D721Med (cell line): ENCODE measurements around the gene KIF3C.
"Not testable (repeated sequence)": the region's sequence is repeated elsewhere in the genome, so short reads cannot be mapped to it uniquely, and the experiment has no call there.

Experiments
- DNase-seq: peaks from one replicate; pipeline ENCODE4 v3.0.0; 2011; ENCODE audit warnings: low spot score; ENCODE audit not compliant: insufficient read length
- FAIRE-seq: peaks from 2 replicates; lab custom pipeline; 2011; peaks lifted over from hg19 to GRCh38; lab: Jason Lieb, UNC
- CTCF ChIP-seq: IDR thresholded peaks from 2 replicates; pipeline ENCODE4 v1.5.1; 2012; ENCODE audit warnings: mild to moderate bottlenecking, control low read depth; ENCODE audit not compliant: insufficient read depth; ENCODE audit errors: missing control alignments

The KIF3C gene

GRCh38 chr2:25960920-25961319 is 21.4 kb downstream of the KIF3C start:
- FAIRE-seq (no peak), DNase-seq (no peak)

DNA sequence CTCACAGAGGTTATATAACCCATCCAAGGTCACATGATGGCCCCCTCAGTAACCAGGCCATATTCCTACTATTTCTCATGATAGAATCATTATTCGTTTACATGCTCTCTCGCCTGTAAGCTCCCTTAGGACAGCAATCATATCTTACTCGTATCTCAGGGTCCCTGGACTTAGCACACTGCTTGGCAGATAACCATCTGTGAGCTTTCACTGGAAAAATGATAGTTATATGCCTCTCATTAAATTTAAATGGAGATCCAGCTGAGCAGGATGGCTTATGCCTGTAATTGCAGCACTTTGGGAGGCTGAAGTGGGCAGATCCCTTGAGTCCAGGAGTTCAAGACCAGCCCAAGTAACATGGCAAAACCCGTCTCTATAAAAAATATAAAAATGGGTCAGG is 21.9 kb downstream of the KIF3C start:
- no peak for TF ChIP-seq CTCF
- FAIRE-seq (no peak), DNase-seq (no peak)

More at GRCh38 chr2:25960920-25961319, 21.4 kb downstream of the KIF3C start:
- TF ChIP-seq CTCF = no peak

- not testable (repeated sequence) for FAIRE-seq, DNase-seq
Measured at GRCh38 chr2:25958611-25959010, 23.7 kb downstream of the KIF3C start.

DNA sequence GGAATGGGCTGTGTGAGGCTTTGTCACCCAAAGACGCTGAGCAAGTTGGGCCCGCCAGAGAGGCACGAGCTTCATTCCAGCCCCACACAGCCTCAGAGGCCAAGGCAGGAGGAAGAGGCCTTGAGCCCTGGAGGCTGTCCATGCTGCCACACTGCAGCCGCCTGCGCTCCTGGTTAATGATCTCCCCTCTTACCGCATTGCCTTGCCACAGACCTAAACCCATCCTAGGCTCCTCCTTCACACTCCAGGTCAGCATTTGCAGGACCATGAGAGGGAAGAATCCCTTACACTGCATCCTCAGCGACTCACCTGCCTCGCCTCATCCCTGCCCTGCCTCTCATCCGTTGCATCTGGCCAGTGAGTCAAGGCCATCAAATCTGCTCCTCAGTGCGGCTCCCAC is 24.6 kb downstream of the KIF3C start:
- DNase-seq = no peak
- TF ChIP-seq CTCF = no peak

DNA sequence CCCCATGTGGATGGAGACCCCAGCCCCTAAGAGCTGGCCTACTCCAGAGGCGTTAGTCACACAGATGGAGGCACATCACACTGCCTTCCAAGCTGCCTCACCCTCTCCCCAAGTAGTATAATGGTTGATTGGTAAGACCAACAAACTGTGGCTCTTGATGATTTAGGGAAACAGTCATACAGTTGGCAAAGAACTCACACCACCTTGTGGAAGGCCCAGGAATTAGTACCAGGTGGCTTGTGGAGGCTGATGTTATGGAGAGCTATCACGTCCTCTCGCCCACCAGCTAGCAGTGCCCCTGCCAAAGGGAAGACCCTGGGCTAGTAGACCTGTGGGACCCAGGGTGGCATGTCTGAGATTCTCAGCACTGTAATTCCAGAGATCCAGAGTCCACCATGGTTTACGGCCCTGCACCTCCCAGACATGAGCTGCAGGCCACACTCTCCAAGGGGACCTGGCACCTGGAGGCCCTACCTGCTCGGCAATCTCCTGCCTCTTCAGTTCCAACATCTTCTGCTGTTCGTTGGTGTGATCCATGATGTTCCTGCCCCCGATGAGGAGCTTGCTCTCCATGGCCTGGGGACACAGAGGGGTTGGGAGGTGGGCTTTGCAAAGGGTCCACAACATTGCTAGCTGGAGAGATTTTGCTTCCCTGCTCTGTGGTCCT is 26.3 kb downstream of the KIF3C start:
- no peak for TF ChIP-seq CTCF
- no peak for FAIRE-seq
- no peak for DNase-seq

More for the DNA sequence above, 24.6 kb downstream of the KIF3C start:
- FAIRE-seq = no peak

DNA sequence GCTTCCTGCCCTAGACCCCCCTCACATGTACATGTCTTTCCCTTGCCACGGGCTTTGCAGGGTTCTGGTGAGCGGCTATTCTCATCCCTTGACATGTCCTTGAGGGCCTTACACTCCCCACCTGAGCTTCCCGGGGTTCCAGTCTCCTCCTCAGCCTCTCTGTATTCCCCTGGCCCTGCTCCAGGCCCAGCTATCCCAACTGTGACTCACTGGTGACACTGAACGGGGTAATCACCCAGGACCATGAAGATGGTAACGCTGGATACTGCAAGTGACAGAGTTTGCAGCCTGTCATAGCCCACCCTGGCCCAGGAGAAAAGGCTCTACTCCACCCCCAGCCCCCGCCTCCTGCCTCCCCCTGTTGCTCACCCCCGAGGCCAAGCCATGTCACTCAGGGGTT is 27.3 kb downstream of the KIF3C start:
- DNase-seq (no peak), FAIRE-seq (no peak)
- TF ChIP-seq CTCF = no peak

GRCh38 chr2:25954199-25954752 is 28.0 kb downstream of the KIF3C start:
- no peak for TF ChIP-seq CTCF
- FAIRE-seq (no peak), DNase-seq (no peak)
